C4-2B (cell line): Measurements from ENCODE around the gene OR2J2.
"Not testable (repeated sequence)": the region's sequence is repeated elsewhere in the genome, so short reads cannot be mapped to it uniquely, and the experiment has no call there.

Experiments
- ZFX ChIP-seq: fragments of 450-650 bp; IDR thresholded peaks from 2 replicates; pipeline ENCODE4 v1.6.1; 2017
- TF ChIP-seq, protein P1 (sequence below): fragments of 450-650 bp; conservative IDR thresholded peaks from 2 replicates; pipeline ENCODE4 v1.5.1; 2017; ENCODE audit warnings: mild to moderate bottlenecking

GRCh38 chr6:29217242-29217641, 46.5 kb downstream of the OR2J2 start:
- TF ChIP-seq, protein P1, sequence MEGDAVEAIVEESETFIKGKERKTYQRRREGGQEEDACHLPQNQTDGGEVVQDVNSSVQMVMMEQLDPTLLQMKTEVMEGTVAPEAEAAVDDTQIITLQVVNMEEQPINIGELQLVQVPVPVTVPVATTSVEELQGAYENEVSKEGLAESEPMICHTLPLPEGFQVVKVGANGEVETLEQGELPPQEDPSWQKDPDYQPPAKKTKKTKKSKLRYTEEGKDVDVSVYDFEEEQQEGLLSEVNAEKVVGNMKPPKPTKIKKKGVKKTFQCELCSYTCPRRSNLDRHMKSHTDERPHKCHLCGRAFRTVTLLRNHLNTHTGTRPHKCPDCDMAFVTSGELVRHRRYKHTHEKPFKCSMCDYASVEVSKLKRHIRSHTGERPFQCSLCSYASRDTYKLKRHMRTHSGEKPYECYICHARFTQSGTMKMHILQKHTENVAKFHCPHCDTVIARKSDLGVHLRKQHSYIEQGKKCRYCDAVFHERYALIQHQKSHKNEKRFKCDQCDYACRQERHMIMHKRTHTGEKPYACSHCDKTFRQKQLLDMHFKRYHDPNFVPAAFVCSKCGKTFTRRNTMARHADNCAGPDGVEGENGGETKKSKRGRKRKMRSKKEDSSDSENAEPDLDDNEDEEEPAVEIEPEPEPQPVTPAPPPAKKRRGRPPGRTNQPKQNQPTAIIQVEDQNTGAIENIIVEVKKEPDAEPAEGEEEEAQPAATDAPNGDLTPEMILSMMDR: not testable (repeated sequence)
- TF ChIP-seq ZFX: not testable (repeated sequence)
